T-cell (primary cell): ENCODE measurements around the gene TRPM3. TPM values are rescaled to one million over a fixed set of nuclear protein-coding genes. Genes with fewer than 3 reads are reported as not detected.

ENCODE experiments used
- ATAC-seq, 4 experiments: fragments of 200-7000 bp in 3 of 4; fragments of 150-1000 bp in 1 of 4; cut with Tn5 transposase; replicated peaks in 1 of 4; 1 replicate in 3 of 4; 2 replicates in 1 of 4; pipeline ENCODE4 v1.10.0; 2021; ENCODE audit warnings: moderate library complexity in 3 of 4, mild to moderate bottlenecking in 2 of 4, moderate number of reproducible peaks in 1 of 4
- CTCF ChIA-PET, 2 donors: fragments of 300-600 bp; sonication (Branson Sonifier 250); formaldehyde crosslinking; loops; one replicate each; lab custom pipeline; 2022; ENCODE audit warnings: antibody characterized with exemption in 2 of 2; lab: Charles Lee
- POLR2A ChIA-PET, 2 donors: fragments of 300-600 bp; sonication (Branson Sonifier 250); formaldehyde crosslinking; loops; one replicate each; lab custom pipeline; 2022; ENCODE audit warnings: antibody characterized with exemption in 2 of 2; lab: Charles Lee
- DNase-seq, 35 experiments: peaks; one replicate each; pipeline versions ENCODE4 v3.0.0 to v3.0.0-alpha.2; 2013 to 2023
- H3K27ac ChIP-seq: one replicate; pipeline ENCODE4 v1.5.1; 2013; ENCODE audit warnings: low read length
- H3K27me3 ChIP-seq, 2 experiments: replicated peaks in 1 of 2; 1 replicate in 1 of 2; 2 replicates in 1 of 2; pipeline versions ENCODE4 v1.6.1 to v1.7.0; 2013; ENCODE audit warnings: low read length in 1 of 2, mixed read lengths in 1 of 2; ENCODE audit not compliant: control insufficient read depth in 2 of 2, insufficient read depth in 2 of 2; ENCODE audit errors: extremely low read depth in 1 of 2
- H3K36me3 ChIP-seq, 2 donors: 1 replicate in 1 of 2; 2 replicates in 1 of 2; pipeline versions ENCODE4 v1.6.1 to v1.7.0; 2013; ENCODE audit warnings: low read length in 1 of 2; ENCODE audit not compliant: control insufficient read depth in 2 of 2, insufficient read depth in 1 of 2; ENCODE audit errors: extremely low read depth in 1 of 2
- H3K4me1 ChIP-seq, 2 experiments: 1 replicate in 1 of 2; 2 replicates in 1 of 2; pipeline versions ENCODE4 v1.6.1 to v1.7.0; 2013; ENCODE audit warnings: low read length in 2 of 2, mixed read lengths in 1 of 2; ENCODE audit not compliant: insufficient read depth in 2 of 2, control insufficient read depth in 1 of 2; ENCODE audit errors: extremely low read depth in 1 of 2
- H3K4me3 ChIP-seq, 2 donors: 1 replicate in 1 of 2; 2 replicates in 1 of 2; pipeline versions ENCODE4 v1.5.1 to v1.7.0; 2013; ENCODE audit warnings: mild to moderate bottlenecking in 2 of 2, low read length in 1 of 2, moderate library complexity in 1 of 2; ENCODE audit not compliant: control insufficient read depth in 1 of 2; ENCODE audit errors: extremely low read depth in 1 of 2
- H3K9me3 ChIP-seq: 2 replicates; pipeline ENCODE4 v1.7.0; 2013
- H3K27ac Mint-ChIP-seq, 2 donors: one replicate each; pipeline ENCODE4 v1.8.0; 2020 to 2021; ENCODE audit warnings: mild to moderate bottlenecking in 2 of 2, mixed read lengths in 2 of 2
- H3K27me3 Mint-ChIP-seq, 2 donors: one replicate each; pipeline ENCODE4 v1.8.0; 2021 to 2022; ENCODE audit warnings: mixed read lengths in 2 of 2
- H3K36me3 Mint-ChIP-seq: one replicate; pipeline ENCODE4 v1.8.0; 2021; ENCODE audit warnings: mixed read lengths
- H3K4me1 Mint-ChIP-seq, 3 donors: one replicate each; pipeline ENCODE4 v1.8.0; 2020 to 2022; ENCODE audit warnings: mixed read lengths in 3 of 3, mild to moderate bottlenecking in 1 of 3
- H3K4me3 Mint-ChIP-seq, 3 donors: one replicate each; pipeline ENCODE4 v1.8.0; 2020 to 2022; ENCODE audit warnings: mild to moderate bottlenecking in 3 of 3, mixed read lengths in 3 of 3, moderate library complexity in 3 of 3
- H3K9me3 Mint-ChIP-seq, 3 donors: one replicate each; pipeline ENCODE4 v1.8.0; 2020 to 2022; ENCODE audit warnings: mixed read lengths in 3 of 3
- WGBS: methylation state at CpG from one replicate; pipeline ENCODE4 v1.1.5; 2013; ENCODE audit warnings: missing lambda C conversion rate; ENCODE audit not compliant: insufficient coverage; 5-methylcytosine and 5-hydroxymethylcytosine counted together
- total RNA-seq, 35 experiments: library from RNA in 6 of 35; stranded (reverse) in 6 of 35; fragments of 120-200 nt in 1 of 35; gene quantifications; one replicate each; pipeline versions ENCODE4 v1.2.1 to v1.2.4 and lab custom pipeline; 2013 to 2026

TRPM3 gene
- total RNA-seq, 5 donors from 2014 or later (not counting 1 experiment from before 2014, with no cell fraction given): not detected

DNA sequence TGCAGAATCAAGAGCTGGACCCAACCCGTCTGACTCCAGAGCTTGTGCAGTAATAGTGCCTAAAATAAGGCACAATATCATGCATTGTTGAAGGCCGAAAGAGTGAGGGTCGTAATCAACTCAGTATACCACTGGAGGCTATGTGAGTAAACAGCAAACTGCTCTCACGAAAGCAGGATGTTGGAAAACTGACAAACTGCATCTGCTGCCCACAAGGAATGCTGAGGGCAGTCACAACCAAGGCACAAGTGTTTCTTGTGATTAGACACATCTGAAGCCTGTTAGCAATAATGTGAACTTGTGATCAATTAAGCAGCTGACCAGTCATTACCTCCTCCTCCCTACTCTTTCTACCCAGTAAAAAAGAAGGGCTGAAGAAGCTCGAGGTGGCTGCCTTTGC lies 48.8 kb downstream of the TRPM3 start:
- H3K27me3 Mint-ChIP-seq: no peaks in the 10 kb centered on the region
- DNase-seq (no peak), ATAC-seq (no peak)
- ChIA-PET CTCF (no interaction called here), POLR2A (no interaction called here)
- no peak overlapping the region for H3K4me3 Mint-ChIP-seq
- H3K9me3 Mint-ChIP-seq: peaks cover 3 to 9% (median 6%) of the 10 kb centered on the region in 3 donors
- no peaks in the 10 kb centered on the region for H3K4me1 ChIP-seq
- no peak overlapping the region for H3K4me3 ChIP-seq
- H3K27ac ChIP-seq: no peak overlapping the region
- no peaks in the 10 kb centered on the region for H3K36me3 Mint-ChIP-seq
- H3K4me1 Mint-ChIP-seq: no peaks in the 10 kb centered on the region
- no peaks in the 10 kb centered on the region for H3K36me3 ChIP-seq
- WGBS: 72% methylated on average over 5 of the region's 5 CpGs
- no peaks in the 10 kb centered on the region for H3K27me3 ChIP-seq
- no peaks in the 10 kb centered on the region for H3K9me3 ChIP-seq
- H3K27ac Mint-ChIP-seq: no peak overlapping the region

- H3K27ac Mint-ChIP-seq: no peak overlapping the region
- POLR2A ChIA-PET: no interaction called here
- H3K4me3 Mint-ChIP-seq: no peak overlapping the region
- Histone ChIP-seq H3K9me3 (no peaks in the 10 kb centered on the region), H3K27me3 (no peaks in the 10 kb centered on the region), H3K27ac (no peak overlapping the region), H3K4me3 (no peak overlapping the region), H3K4me1 (no peaks in the 10 kb centered on the region), H3K36me3 (no peaks in the 10 kb centered on the region)
- DNase-seq: no peak
- no peaks in the 10 kb centered on the region for H3K4me1 Mint-ChIP-seq
- no peaks in the 10 kb centered on the region for H3K27me3 Mint-ChIP-seq
- ATAC-seq: no peak
- H3K36me3 Mint-ChIP-seq: no peaks in the 10 kb centered on the region
- H3K9me3 Mint-ChIP-seq: peaks cover 3 to 9% (median 3%) of the 10 kb centered on the region in 3 donors
- no CpG with 5 or more reads among the region's 1 CpG for WGBS
- CTCF ChIA-PET: no interaction called here
Observed at GRCh38 chr9:71071633-71072032, 49.8 kb downstream of the TRPM3 start.

- ChIA-PET CTCF (no interaction called here), POLR2A (no interaction called here)
- no peaks in the 10 kb centered on the region for H3K36me3 Mint-ChIP-seq
- WGBS: 50% methylated on average over 2 of the region's 2 CpGs
- Histone ChIP-seq H3K9me3 (no peaks in the 10 kb centered on the region), H3K4me3 (no peak overlapping the region), H3K27me3 (no peaks in the 10 kb centered on the region), H3K36me3 (no peaks in the 10 kb centered on the region), H3K27ac (no peak overlapping the region), H3K4me1 (no peaks in the 10 kb centered on the region)
- H3K4me1 Mint-ChIP-seq: no peaks in the 10 kb centered on the region
- ATAC-seq (no peak), DNase-seq (no peak)
- no peak overlapping the region for H3K27ac Mint-ChIP-seq
- peaks cover 0 to 4% of the 10 kb centered on the region in 2 donors for H3K27me3 Mint-ChIP-seq
- H3K4me3 Mint-ChIP-seq: no peak overlapping the region
- peaks cover 0 to 6% (median 0%) of the 10 kb centered on the region in 3 donors for H3K9me3 Mint-ChIP-seq
Observed at GRCh38 chr9:71058660-71059059, 62.8 kb downstream of the TRPM3 start.

DNA sequence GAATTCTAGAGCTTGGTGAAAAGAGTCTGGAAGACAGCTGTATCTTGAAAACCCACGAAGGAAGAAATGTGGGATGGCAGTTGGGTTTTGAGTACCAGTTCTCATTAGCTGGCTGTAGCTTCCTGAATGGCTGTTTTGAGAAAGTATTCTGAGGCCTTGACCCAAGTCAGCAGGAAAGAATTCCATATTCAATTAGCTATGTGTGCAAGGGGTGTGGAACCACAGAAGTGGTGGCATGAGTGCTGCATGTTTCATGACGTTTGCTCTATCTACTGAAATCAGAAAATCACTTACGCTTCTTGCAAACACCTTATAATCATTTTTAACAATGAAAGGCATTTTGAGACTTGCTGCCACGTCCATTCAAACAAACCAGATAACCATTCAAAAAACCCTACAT lies 69.1 kb downstream of the TRPM3 start:
- ATAC-seq (no peak), DNase-seq (no peak)
- Mint-ChIP-seq H3K27ac (no peak overlapping the region), H3K9me3 (peaks cover 0 to 16% (median 0%) of the 10 kb centered on the region in 3 donors), H3K36me3 (no peaks in the 10 kb centered on the region), H3K27me3 (peaks cover 2 to 6% of the 10 kb centered on the region in 2 donors), H3K4me1 (no peaks in the 10 kb centered on the region), H3K4me3 (no peak overlapping the region)
- CTCF ChIA-PET: no interaction called here
- WGBS: no CpG with 5 or more reads among the region's 4 CpGs
- no peaks in the 10 kb centered on the region for H3K9me3 ChIP-seq
- H3K4me3 ChIP-seq: no peak overlapping the region
- H3K27ac ChIP-seq: no peak overlapping the region
- H3K4me1 ChIP-seq: no peaks in the 10 kb centered on the region
- H3K27me3 ChIP-seq: no peaks in the 10 kb centered on the region
- POLR2A ChIA-PET: no interaction called here
- H3K36me3 ChIP-seq: no peaks in the 10 kb centered on the region

GRCh38 chr9:71048280-71048679 lies 73.1 kb downstream of the TRPM3 start:
- no peaks in the 10 kb centered on the region for H3K9me3 ChIP-seq
- no peak overlapping the region for H3K27ac Mint-ChIP-seq
- H3K36me3 Mint-ChIP-seq: no peaks in the 10 kb centered on the region
- H3K4me1 Mint-ChIP-seq: no peaks in the 10 kb centered on the region
- no peak overlapping the region for H3K27ac ChIP-seq
- H3K27me3 Mint-ChIP-seq: peaks cover 0 to 6% of the 10 kb centered on the region in 2 donors
- 49% methylated on average over 3 of the region's 4 CpGs for WGBS
- no peaks in the 10 kb centered on the region for H3K27me3 ChIP-seq
- H3K9me3 Mint-ChIP-seq: peaks cover 0 to 12% (median 2%) of the 10 kb centered on the region in 3 donors
- no peak overlapping the region for H3K4me3 ChIP-seq
- no peak for ATAC-seq
- no peaks in the 10 kb centered on the region for H3K4me1 ChIP-seq
- H3K36me3 ChIP-seq: no peaks in the 10 kb centered on the region
- CTCF ChIA-PET: no interaction called here
- no peak overlapping the region for H3K4me3 Mint-ChIP-seq
- POLR2A ChIA-PET: no interaction called here
- DNase-seq: no peak

GRCh38 chr9:71042448-71042990 lies 78.9 kb downstream of the TRPM3 start:
- WGBS: no CpG with 5 or more reads among the region's 3 CpGs
- no peaks in the 10 kb centered on the region for H3K36me3 Mint-ChIP-seq

DNA sequence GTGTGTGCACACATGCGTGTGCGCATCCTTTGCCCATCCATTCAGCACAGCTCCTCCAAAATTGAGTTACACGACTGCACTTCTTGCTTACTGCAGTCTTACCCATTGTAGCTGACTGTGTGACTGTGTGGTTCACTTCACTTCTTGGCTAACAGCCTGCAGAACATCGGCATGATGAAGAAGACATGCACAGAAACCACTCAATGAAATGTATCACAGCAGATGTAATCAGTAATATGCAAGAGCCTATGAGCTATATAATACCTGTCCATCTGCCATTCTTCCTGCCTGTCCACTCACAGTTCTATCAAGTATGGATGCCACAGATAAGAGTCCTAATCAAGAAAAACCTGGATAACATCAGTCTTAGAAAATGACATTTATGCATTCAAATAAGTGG lies 83.9 kb downstream of the TRPM3 start:
- no peaks in the 10 kb centered on the region for H3K36me3 ChIP-seq
- no peaks in the 10 kb centered on the region for H3K36me3 Mint-ChIP-seq
- H3K27me3 ChIP-seq: no peaks in the 10 kb centered on the region
- ChIA-PET POLR2A (no interaction called here), CTCF (no interaction called here)
- WGBS: 80% methylated on average over 1 of the region's 4 CpGs
- no peaks in the 10 kb centered on the region for H3K27me3 Mint-ChIP-seq
- H3K9me3 ChIP-seq: no peaks in the 10 kb centered on the region
- no peak for DNase-seq
- no peak overlapping the region for H3K4me3 Mint-ChIP-seq
- H3K4me1 Mint-ChIP-seq: no peaks in the 10 kb centered on the region
- no peaks in the 10 kb centered on the region for H3K4me1 ChIP-seq
- no peaks in the 10 kb centered on the region for H3K9me3 Mint-ChIP-seq
- H3K4me3 ChIP-seq: no peak overlapping the region
- no peak overlapping the region for H3K27ac ChIP-seq
- no peak overlapping the region for H3K27ac Mint-ChIP-seq
- no peak for ATAC-seq

More at GRCh38 chr9:71042448-71042990, 78.9 kb downstream of the TRPM3 start:
- no peaks in the 10 kb centered on the region for H3K27me3 Mint-ChIP-seq
- DNase-seq (no peak), ATAC-seq (no peak)
- H3K27me3 ChIP-seq: no peaks in the 10 kb centered on the region
- no peaks in the 10 kb centered on the region for H3K36me3 ChIP-seq
- H3K4me1 Mint-ChIP-seq: no peaks in the 10 kb centered on the region
- ChIA-PET POLR2A (no interaction called here), CTCF (no interaction called here)
- peaks cover 0 to 2% (median 0%) of the 10 kb centered on the region in 3 donors for H3K9me3 Mint-ChIP-seq
- H3K4me1 ChIP-seq: no peaks in the 10 kb centered on the region
- H3K4me3 Mint-ChIP-seq: no peak overlapping the region
- H3K27ac ChIP-seq: no peak overlapping the region
- H3K27ac Mint-ChIP-seq: no peak overlapping the region
- H3K9me3 ChIP-seq: no peaks in the 10 kb centered on the region
- no peak overlapping the region for H3K4me3 ChIP-seq
